Stimulated activated CD8-positive, alpha-beta memory T cell treated with anti-CD3 and anti-CD28 coated beads, Interleukin-2, amount 100 ng/mL, for 1 hour (primary cell): ENCODE data around the gene ALG10.
"Not testable (repeated sequence)": the region's sequence is repeated elsewhere in the genome, so short reads cannot be mapped to it uniquely, and the experiment has no call there.

Source experiments
- DNase-seq, 2 donors: peaks; one replicate each; pipeline ENCODE4 v3.0.0-alpha.2; 2020; ENCODE audit warnings: low read depth in 2 of 2

The ALG10 gene, protein sequence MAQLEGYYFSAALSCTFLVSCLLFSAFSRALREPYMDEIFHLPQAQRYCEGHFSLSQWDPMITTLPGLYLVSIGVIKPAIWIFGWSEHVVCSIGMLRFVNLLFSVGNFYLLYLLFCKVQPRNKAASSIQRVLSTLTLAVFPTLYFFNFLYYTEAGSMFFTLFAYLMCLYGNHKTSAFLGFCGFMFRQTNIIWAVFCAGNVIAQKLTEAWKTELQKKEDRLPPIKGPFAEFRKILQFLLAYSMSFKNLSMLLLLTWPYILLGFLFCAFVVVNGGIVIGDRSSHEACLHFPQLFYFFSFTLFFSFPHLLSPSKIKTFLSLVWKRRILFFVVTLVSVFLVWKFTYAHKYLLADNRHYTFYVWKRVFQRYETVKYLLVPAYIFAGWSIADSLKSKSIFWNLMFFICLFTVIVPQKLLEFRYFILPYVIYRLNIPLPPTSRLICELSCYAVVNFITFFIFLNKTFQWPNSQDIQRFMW

DNA sequence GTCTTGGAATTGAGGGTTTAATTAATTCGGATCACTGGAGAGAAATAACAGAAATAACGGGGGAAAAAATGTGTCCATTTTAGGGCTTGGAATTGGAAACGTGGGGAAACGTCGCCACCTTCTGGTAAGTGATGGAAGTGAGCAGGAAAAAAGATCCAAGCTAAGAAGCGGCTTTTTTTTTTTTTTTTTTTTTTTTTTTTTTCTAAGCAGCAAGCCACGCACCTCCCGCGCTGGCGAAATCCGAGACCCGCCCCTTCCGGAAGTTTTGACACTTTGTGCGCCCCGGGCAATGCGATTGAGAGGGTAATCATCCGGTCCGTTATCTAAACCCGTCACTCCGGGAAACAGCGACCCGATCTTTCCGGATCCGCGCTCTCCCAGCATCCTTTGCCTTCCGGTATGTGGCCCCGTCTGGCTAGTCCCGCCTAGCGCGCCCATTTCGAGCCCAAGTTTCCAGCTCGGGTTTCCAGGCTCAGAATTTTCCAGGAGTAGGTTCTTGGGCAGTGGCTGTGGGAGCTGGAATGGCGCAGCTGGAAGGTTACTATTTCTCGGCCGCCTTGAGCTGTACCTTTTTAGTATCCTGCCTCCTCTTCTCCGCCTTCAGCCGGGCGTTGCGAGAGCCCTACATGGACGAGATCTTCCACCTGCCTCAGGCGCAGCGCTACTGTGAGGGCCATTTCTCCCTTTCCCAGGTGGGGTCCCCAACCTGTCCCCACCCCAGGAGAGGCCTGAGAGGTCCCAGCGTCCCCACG lies at the start of gene ALG10:
TSS of gene ALG10 (plus strand) at position 418 of the 752 bp plus-strand sequence. CDS start at position 522, 104 bp downstream.
- peak; percentile 91 to 93 for DNase-seq

DNA sequence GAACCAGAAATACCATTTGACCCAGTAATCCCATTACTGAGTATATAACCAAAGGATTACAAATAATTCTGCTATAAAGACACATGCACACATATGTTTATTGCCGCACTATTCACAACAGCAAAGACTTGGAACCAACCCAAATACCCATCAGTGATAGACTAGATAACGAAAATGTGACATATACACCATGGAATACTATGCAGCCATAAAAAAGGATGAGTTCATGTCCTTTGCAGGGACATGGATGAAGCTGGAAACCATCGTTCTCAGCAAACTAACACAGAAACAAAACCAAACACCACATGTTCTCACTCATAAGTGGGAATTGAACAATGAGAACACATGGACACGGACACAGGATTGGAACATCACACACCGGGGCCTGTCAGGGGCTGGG lies 49.4 kb upstream of the ALG10 start:
- DNase-seq = not testable (repeated sequence)

DNA sequence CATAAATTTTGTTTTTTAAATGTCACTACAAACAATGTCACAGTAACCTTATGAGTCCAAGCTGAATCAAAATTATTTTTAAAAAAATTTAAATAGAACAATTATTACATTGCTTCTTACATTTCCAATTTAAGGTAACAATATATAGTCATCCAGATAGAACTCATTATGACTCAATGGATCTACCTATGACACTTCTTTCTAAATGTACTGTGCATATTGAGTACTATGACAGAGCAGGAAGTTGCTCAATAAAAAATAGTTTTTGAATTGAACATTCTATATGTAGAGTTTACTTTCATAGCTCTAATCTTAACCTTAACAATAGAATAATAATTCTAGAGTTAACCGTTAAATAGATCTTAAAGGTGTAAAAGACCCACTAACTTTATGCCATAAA lies 44.4 kb upstream of the ALG10 start:
- DNase-seq = no peak

DNA sequence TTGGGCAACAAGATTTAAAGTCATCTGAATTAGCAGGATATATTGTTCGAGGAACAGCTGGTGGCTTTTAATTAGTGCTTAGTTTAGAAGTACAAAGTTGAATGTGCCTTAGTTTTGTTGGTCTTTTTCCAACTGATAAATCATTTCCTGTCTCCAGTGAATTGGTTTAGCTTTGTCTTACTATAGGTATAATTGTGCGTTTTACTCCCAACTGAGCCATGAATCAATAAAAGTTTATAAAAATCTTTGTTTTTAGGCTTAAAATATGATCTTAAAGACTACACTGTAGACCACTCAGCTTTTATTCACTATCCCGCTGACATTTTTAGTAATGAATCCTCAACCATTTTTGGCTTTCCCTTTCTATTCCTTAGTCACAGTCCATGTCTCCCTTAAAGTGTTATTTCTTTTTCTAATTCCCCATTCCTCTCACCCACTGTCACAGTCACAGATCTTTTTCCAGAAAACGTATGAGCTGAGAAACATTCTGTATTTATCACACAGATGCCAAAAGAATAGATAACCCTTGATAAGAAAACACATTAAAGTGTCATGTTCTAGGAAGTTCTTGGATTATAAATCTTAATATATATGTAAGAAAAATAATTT lies 34.0 kb upstream of the ALG10 start:
- no peak for DNase-seq

DNA sequence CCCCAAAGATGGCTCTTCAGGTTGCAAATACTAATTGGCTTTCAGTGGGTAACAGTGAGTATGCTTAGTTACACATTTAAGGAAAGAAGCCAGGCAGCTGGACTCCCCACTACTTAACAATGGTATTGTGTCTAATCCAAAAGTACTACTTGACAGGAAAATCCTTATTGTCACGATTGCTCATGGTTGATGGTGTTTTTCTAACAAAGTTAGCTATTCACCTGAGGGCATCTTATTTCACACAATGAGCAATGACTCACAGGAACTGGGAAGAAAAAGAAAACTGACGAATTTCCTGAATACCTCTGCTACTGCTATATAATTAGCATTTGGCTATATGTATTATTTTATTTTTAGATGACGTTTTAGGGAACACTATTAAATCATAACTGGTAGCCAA lies 33.4 kb upstream of the ALG10 start:
- no peak for DNase-seq

DNA sequence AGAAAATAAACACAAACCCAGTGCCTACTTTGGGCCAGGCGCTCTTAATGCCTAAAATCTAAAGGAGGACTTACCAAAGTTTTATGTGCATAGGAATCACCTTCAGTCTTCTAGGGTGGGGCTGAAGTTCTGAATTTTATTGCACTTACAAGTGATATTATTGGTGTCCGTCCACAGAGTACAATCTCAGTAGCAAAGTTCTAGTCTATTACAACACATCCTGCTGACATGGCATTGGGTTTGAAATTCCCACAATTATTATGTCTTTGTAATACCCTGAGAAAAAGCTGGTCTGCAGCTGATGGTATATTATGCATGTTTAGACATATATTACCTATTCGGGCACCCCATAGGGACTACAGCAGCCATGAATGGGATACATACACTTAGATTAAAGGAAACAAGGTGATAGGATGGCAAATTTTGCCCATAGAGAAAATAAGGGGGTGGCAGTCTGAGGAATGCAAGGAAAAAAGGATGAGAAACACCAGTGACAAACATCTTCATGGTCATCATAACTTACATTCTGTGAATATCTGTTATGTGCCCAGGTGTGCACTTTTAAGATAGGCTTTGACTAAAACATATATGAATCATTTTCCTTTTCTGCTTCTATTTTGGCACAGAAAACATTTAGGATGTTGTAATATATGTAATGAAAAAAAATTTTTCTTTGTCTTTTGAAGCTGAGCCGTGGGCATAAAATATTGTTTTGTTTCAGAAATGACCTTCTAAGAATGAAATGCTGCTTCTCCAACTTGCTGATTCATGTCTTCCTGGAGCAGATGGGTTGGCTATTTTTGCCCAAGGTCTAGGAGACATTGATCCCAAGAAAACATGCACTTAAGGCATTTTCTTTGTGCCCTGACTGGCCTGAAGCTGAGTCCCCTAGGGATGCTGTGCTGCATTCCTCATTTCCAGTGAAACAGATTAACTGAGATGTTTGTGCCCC lies 27.2 kb upstream of the ALG10 start:
- DNase-seq = no peak

DNA sequence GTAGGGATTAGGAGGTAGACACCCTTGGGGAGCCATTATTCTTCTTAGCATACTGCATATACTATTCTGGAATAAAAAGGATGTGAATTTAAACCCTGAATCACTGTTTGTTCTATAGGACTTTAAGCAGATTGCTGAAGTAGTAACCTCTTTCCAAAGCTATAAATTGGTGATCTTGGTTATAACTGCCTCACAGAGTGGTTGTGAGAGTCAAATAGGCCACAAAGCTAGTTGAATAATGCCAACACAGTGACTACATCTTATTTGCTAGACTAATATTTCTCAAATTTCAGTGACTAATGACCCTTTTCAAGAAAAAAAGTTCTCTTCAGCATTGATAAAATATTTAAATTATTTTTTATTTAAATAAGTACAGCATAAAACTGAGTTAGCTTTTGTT lies 13.5 kb upstream of the ALG10 start:
- DNase-seq = not testable (repeated sequence)

DNA sequence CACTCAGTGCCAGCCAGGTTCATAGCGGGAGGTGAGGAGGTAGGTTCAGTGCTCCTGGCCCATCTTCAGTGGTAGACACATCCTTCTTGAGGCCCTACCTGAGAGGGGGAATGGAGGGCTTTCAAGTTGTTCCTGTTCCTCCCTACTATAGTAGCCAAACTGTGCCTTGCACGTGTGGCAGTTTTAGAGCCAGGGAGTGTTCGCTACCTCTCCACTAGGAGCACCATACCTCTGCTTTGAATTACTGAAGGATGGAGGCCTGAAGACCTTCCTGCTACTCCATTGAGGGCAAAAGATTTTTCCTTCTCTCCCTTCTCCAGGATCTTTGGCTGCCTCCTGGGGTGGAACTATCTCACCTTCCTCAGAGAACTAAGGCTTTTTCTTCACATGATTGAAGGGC lies 5.9 kb upstream of the ALG10 start:
- DNase-seq = no peak

DNA sequence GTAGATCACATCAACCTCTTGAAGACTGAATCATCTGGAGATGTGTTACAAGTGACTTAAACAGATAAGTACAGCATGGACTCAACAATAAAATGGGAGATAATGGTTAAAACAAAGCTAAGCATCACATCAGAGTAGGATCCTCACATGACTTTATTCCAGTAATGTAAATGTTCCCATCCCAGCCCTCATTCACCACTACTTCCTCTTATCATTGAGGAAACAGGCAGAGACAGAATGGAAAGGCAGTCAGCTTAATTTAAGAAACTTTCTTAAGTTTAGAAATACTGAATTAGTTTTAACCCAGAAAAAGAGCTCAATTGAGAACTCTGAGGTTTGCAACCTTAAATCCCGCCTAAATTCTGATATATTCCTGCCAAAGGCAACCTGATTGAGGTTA lies 1.2 kb upstream of the ALG10 start:
- no peak for DNase-seq

DNA sequence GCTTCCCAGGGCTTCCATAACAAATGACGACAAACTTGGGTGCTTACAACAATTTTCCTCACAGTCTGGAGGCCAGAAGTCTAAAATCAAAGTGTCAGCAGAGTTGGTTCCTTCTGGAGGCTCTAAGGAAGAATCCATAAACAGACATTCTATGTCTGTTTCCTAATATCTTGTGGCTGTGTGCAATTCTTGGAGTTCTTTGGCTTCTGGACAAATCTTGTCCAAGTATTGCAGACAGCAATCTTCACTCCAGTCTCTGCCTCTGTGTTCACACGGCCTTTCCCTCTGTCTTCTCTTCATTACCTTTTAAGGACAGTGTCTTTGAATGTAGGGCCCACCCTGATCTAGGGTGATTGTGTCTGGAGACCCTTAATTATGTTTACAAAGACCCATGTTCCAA lies 5.4 kb downstream of the ALG10 start:
- not testable (repeated sequence) for DNase-seq

DNA sequence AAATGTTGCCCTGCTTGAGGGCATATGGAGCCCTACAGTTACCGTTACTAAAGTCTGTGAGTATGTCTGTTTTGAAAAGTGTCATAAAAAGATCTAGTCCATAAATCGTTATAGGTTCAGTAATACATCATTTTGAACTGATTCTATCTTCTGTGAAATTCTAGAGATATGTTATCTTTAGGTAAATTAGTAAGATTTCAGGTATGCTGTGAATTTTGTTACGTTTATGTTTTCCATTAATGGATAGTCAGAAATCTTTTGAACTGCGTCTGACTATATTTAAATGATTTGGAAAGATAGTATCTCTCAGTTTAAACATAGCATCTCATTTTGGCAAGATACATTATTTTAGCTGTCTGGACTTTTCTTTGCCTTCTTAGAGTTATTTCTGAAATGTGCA lies 8.3 kb downstream of the ALG10 start:
- no peak for DNase-seq

DNA sequence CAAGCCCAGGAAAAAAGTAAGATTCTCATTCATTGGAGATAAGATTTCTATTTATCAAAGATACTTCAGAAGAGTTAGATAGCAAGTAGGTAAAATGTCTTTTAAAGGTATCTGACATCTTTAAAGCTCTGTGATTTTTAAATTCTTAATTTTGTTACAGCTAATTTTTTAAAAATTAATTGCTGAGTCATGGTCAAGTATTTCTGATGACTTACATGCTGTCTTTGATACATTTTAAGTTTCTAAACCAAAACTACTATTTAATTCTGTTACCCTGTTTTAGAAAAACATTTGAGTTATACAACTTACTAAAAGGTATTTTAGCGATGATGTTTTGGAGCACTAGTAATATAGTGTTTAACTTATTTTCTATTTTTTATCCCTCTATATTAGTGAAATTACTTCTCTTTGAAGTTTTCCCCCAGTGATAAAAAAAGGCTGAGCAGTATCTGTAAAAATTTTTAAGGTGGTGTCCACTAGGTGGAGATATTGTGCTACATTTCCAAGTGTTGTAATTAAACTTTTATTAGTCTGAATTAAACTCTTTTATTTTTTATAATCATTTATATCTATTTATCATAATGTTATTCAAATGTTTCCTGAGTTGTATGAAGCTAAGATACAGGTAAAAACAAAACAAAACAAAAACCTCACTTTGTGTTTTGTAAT lies 11.5 kb downstream of the ALG10 start:
- DNase-seq = no peak

DNA sequence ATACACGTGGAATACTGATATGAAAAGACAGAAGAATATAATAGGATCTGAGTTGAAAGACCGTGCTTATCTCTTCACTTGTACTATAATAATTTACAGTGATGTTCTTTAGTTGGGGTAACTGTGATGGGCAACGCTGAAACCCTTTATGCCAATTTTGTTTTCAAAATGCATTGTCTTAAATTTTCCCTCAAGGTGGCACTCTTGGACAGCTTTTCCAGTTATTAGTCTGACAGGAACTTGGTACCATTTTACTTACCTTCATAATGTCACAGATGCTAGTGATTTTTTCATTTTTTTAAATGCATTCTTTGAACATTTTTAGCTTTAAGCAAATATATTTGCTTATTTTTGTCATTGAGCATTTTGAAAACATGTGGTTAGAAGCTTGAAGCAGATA lies 16.1 kb downstream of the ALG10 start:
- not testable (repeated sequence) for DNase-seq

DNA sequence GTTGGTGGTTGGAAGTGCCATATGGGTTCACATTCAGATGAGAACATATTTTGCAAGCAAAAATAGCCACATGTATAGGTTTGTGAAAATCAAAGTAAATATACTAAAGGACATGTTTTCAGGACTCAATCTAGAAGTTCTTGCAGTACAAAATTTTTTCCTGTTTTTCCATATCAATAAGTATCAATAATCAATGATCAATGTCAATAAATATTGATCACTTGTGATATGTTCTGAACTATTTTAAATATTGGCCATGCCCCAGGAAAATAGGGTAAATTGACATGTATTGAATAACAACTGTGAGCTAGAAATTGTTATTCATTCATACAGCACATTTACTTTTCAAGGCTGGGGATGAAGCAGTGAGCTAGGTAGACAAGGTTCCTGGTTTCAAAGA lies 24.3 kb downstream of the ALG10 start:
- no peak for DNase-seq

DNA sequence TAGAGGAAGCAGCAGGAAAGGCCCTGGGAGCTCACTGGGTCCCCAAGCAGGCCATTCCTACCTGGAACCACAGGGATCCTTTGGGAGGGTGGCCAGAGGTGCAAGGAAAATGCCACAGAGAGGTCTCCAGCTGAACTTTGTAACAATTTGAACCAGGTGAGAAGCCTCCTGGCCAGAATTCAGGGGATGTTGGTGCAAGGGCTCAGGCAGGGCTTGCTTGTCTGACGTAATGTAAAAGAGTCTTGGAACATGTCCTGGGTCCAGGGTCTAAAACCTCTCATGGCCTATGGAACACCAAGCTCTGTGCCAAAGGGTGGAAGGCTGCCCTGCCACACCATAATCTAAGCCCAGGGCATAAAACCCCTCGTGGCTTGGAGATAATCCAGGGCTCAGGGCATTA lies 25.6 kb downstream of the ALG10 start:
- not testable (repeated sequence) for DNase-seq

DNA sequence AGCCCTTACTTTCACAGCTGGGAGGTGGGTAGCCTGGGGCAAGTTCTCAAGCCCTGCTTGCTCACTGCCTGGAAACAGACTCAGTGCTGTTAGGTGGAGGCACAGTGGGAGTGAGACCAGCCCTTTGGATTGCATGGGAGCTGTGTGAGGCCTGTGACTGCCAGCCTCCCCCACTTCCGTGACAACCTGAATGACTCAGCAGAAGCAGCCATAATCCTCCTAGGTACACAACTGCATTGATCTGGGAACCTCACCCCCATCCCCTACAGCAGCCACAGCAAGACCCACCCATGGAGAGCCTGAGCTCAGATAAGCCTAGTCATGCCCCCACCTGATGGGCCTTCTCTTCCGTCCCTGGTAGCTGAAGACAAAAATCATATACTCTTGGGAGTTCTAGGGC lies 26.4 kb downstream of the ALG10 start:
- no peak for DNase-seq

DNA sequence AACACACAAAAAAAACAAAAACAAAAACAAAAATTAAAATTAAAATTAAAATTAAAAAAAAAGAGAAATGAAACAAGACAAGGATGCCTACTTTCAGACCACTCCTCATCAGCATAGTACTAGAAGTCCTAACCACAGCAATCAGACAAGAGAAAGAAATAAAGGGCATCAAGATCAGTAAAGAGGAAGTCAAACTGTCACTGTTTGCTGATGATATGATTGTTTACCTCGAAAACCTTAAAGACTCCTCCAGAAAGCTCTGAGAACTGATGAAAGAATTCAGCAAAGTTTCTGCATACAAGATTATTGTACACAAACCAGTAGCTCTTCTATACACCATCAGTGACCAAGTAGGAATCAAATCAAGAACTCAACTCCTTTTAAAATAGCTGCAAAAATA lies 29.2 kb downstream of the ALG10 start:
- no peak for DNase-seq

DNA sequence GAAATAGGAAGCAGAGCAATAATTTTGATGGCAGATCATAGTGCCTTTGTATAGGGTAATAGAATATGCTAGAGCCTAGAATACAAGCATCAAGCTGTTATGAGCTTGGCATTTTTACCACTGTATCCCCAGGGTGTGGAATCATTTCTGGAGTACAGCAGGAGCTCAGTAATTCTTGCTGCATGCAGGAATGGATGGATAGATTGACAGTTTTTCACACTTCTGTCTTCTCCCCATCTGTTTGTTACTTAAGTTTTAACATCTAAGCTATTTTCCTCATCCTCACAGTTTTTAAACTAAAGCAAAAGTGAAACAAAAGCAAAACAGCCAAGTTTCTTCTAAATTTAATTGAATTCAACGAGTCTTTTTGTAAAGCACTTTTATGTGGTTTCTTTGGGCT lies 32.6 kb downstream of the ALG10 start:
- DNase-seq = no peak
